Neural crest cell (in vitro differentiated cells): ENCODE results near the gene HK3. TPM values are rescaled to one million over a fixed set of nuclear protein-coding genes. Genes with fewer than 3 reads are reported as not detected.

Experiments used
- DNase-seq: peaks from one replicate; pipeline ENCODE4 v3.0.0; 2021; ENCODE audit warnings: low read depth, mixed read lengths, low spot score
- H3K27ac Mint-ChIP-seq: one replicate; pipeline ENCODE4 v1.8.0; 2021; ENCODE audit warnings: mild to moderate bottlenecking, mixed read lengths; ENCODE audit not compliant: unreplicated experiment
- H3K27me3 Mint-ChIP-seq: 2 replicates; pipeline ENCODE4 v1.8.0; 2021; ENCODE audit warnings: low read depth, mild to moderate bottlenecking, mixed read lengths
- H3K36me3 Mint-ChIP-seq: 2 replicates; pipeline ENCODE4 v1.8.0; 2021; ENCODE audit warnings: low read depth, mild to moderate bottlenecking, mixed read lengths
- H3K4me1 Mint-ChIP-seq: 2 replicates; pipeline ENCODE4 v1.8.0; 2021; ENCODE audit warnings: mixed read lengths
- H3K4me3 Mint-ChIP-seq: one replicate; pipeline ENCODE4 v1.8.0; 2021; ENCODE audit warnings: mild to moderate bottlenecking, mixed read lengths
- H3K9me3 Mint-ChIP-seq: 2 replicates; pipeline ENCODE4 v1.8.0; 2021; ENCODE audit warnings: mixed read lengths
- total RNA-seq: library from RNA; stranded (reverse); gene quantifications from 2 replicates; pipeline ENCODE4 v1.2.1, GENCODE V29; 2021
- TF ChIP-seq, protein P1 (sequence below): fragments of 200-600 bp; sonication (generic); conservative IDR thresholded peaks from 2 replicates; pipeline ENCODE4 v1.5.0; 2021; ENCODE audit warnings: antibody characterized with exemption, mild to moderate bottlenecking

Gene HK3
- total RNA-seq, 1 donor from 2014 or later, result not detected

DNA sequence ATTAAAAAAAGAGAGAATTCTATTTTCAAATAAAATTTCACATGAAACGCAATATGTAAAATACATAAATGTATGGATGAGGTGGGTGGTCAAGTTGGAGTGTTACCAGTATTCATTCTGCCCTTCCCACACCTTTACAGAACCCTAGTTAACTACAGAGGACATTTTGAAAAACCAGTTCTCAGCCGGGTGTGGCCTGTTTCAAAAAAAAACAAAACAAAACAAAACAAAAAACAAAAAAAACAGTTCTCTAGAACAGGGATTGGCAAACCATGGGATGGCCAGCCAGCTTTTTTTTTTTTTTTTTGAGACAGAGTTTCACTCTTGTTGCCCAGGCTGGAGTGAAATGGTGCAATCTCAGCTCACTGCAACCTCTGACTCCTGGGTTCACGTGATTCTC lies 28.4 kb upstream of the HK3 start:
- TF ChIP-seq, protein P1, sequence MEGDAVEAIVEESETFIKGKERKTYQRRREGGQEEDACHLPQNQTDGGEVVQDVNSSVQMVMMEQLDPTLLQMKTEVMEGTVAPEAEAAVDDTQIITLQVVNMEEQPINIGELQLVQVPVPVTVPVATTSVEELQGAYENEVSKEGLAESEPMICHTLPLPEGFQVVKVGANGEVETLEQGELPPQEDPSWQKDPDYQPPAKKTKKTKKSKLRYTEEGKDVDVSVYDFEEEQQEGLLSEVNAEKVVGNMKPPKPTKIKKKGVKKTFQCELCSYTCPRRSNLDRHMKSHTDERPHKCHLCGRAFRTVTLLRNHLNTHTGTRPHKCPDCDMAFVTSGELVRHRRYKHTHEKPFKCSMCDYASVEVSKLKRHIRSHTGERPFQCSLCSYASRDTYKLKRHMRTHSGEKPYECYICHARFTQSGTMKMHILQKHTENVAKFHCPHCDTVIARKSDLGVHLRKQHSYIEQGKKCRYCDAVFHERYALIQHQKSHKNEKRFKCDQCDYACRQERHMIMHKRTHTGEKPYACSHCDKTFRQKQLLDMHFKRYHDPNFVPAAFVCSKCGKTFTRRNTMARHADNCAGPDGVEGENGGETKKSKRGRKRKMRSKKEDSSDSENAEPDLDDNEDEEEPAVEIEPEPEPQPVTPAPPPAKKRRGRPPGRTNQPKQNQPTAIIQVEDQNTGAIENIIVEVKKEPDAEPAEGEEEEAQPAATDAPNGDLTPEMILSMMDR, result no peak
- Mint-ChIP-seq H3K27ac (no peak overlapping the region), H3K4me3 (no peak overlapping the region), H3K27me3 (no peaks in the 10 kb centered on the region), H3K36me3 (peaks cover 10% of the 10 kb centered on the region), H3K9me3 (no peaks in the 10 kb centered on the region), H3K4me1 (peaks cover under 1% of the 10 kb centered on the region)
- DNase-seq, result no peak

DNA sequence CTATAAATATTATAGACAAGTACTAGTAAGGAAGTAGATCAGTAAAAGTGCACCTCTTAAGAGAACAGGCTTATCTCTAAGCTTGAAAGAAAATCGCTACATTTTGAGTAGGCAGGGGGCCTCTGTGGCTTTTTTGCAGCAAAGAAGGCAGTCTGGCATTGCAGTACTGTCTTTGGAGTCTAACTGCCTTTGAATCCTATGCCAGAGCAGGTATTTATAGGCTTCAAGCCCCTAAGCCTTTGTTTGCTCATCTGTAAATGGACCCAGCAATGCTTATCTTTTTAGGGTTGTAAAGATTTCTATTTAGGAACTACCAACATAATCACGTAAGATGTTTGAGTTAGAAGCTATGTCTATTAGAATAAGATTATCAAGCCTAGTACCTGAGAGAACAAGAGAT lies 23.7 kb upstream of the HK3 start:
- H3K27ac Mint-ChIP-seq, result no peak overlapping the region

DNA sequence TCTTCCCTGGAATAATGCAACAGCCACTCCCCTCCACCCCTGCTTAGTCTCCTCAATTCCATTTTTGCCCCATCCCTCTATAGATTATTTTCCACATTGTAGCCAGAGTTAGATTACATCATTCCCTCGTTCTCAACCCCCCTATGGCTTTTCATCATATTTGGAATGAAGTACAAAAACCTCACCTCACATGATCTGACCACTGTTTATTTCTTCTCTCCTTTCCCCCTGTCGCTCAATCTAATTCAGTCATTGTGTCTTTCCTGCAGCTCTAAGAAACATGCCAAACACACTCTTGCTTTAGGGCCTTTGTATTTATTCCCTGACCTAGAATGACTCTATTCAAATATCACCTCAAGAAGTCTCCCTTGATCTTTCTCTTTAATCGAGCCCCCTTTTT lies 22.6 kb upstream of the HK3 start:
- Mint-ChIP-seq H3K4me3 (no peak overlapping the region), H3K4me1 (peaks cover 16% of the 10 kb centered on the region), H3K27ac (peak overlapping the region; percentile 9), H3K27me3 (no peaks in the 10 kb centered on the region), H3K9me3 (no peaks in the 10 kb centered on the region), H3K36me3 (peaks cover 12% of the 10 kb centered on the region)
- DNase-seq, result no peak
- TF ChIP-seq, protein P1, result no peak

More for the DNA sequence above, 23.7 kb upstream of the HK3 start:
- Mint-ChIP-seq H3K9me3 (no peaks in the 10 kb centered on the region), H3K4me3 (no peak overlapping the region), H3K4me1 (peaks cover 16% of the 10 kb centered on the region), H3K27me3 (no peaks in the 10 kb centered on the region), H3K36me3 (peaks cover 12% of the 10 kb centered on the region)
- DNase-seq, result no peak
- TF ChIP-seq, protein P1, result no peak

DNA sequence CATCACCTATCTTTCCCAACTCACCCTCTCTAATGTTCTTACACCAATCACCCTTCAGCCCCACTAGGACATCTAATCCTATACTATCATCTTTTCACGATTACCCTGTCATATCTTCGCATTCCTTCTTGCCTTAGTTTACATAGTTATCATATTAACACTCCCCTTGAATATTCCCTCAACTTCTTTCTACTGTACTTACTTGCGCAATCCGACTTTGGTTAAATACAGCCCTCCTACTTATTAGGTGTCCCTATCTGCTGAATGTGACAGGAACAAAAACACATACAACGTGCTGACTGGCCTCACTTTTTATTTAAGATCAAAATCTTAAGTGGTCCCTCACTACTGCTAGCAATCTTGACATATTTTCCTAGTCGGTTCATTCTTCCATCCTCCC lies 19.5 kb upstream of the HK3 start:
- Mint-ChIP-seq H3K27ac (no peak overlapping the region), H3K4me1 (peaks cover 16% of the 10 kb centered on the region), H3K27me3 (no peaks in the 10 kb centered on the region), H3K36me3 (peaks cover 10% of the 10 kb centered on the region), H3K9me3 (no peaks in the 10 kb centered on the region), H3K4me3 (no peak overlapping the region)
- no peak for DNase-seq
- TF ChIP-seq, protein P1, result no peak

DNA sequence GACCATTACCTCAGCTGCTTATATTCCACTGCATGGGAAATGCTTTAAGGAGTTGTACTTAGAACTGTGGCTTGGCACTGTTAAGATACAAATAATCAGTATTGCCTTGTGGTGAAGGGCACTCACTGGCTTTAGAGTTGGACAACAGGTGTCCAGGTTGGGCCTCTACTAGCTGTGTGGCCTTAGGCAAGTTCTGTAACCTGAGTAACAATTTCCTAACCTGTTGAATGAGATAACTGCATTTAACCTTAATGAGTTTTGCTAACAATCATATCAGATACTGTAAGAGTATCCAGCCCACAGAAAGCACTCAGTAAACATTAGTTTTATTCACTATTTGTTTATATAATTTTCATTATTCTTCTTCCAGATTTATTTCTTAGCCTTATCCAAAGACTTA lies 17.2 kb upstream of the HK3 start:
- Mint-ChIP-seq H3K36me3 (peaks cover 4% of the 10 kb centered on the region), H3K9me3 (no peaks in the 10 kb centered on the region), H3K4me1 (peaks cover 4% of the 10 kb centered on the region), H3K27ac (no peak overlapping the region), H3K27me3 (no peaks in the 10 kb centered on the region), H3K4me3 (no peak overlapping the region)
- TF ChIP-seq, protein P1, result no peak
- DNase-seq, result no peak

DNA sequence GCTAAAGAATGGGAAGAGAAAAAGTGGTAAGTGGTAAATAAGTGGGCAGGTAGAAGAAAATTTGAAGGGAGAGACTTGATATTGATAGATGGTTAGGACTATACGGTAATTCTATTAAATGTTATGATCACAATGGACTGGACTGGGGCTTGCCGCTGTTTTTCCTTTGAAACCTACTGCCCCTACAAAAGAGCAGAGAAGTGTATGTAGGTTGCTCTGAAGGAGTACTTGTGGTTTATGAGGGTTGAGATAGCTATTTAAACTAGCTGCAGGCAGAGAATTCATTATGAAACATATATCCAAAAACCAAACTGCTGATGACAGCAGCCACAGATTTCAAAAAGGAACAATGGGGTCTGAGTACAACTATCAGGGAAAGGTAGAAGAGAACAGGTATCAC lies 16.8 kb upstream of the HK3 start:
- Mint-ChIP-seq H3K9me3 (no peaks in the 10 kb centered on the region), H3K4me1 (no peaks in the 10 kb centered on the region), H3K36me3 (peaks cover 4% of the 10 kb centered on the region), H3K27ac (no peak overlapping the region), H3K4me3 (no peak overlapping the region), H3K27me3 (no peaks in the 10 kb centered on the region)
- DNase-seq, result no peak
- TF ChIP-seq, protein P1, result no peak
